ENCODE results near the gene SLC38A8.

Gene SLC38A8

DNA sequence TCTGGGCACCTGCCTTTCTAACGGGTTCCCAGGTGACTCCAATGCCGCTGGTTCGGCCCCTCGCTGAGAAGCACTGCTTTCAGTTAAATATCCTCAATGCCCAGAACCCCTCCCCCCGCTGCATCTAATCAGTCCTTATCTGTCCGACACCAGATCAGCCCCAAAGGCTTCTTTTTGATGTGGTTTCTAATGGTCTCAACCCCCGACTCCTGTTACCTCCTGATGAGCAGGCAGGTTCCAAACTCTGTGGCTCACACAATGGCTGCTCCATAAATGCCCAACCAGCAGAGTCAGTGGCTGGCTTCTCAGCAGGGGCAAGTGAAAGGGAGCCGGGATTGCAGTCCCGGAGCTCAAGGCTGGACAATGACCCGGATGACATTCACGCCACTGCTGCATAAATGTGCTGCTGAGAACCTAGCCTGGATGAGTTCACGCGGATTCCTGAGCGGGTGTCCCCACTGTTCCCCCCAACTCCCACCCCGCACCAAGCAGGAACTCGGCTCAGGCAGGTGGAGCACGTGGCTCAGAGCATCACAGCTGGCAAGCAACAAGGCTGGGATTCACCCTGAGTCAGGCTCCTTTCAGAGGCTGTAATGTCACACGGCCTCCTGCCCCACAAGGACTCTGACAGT, 1.0 kb upstream of the SLC38A8 start:
- H3K9me3 ChIP-seq (ENCODE audit: control insufficient read depth in 1 of 2, low read length in 2 of 2), result no peaks in the 10 kb centered on the region
- H3K9ac ChIP-seq (ENCODE audit: low read depth in 1 of 2, low read length in 2 of 2), result no peak overlapping the region
- peaks cover 0 to 7% of the 10 kb centered on the region in 2 donors for H3K36me3 ChIP-seq (ENCODE audit: control insufficient read depth in 1 of 2, insufficient read depth in 2 of 2, low read length in 2 of 2)
- no peak overlapping the region for H3K27ac ChIP-seq (ENCODE audit: low read depth, low read length)
- no peak overlapping the region for H3K4me3 ChIP-seq (ENCODE audit: low read depth in 1 of 2, low read length in 2 of 2)
- H3K4me1 ChIP-seq (ENCODE audit: control insufficient read depth in 1 of 2, insufficient read depth in 2 of 2, low read length in 2 of 2), result no peaks in the 10 kb centered on the region
- H3K27me3 ChIP-seq (ENCODE audit: control insufficient read depth in 1 of 2, insufficient read depth in 2 of 2, low read length in 2 of 2), result peaks cover 10 to 18% of the 10 kb centered on the region in 2 donors

DNA sequence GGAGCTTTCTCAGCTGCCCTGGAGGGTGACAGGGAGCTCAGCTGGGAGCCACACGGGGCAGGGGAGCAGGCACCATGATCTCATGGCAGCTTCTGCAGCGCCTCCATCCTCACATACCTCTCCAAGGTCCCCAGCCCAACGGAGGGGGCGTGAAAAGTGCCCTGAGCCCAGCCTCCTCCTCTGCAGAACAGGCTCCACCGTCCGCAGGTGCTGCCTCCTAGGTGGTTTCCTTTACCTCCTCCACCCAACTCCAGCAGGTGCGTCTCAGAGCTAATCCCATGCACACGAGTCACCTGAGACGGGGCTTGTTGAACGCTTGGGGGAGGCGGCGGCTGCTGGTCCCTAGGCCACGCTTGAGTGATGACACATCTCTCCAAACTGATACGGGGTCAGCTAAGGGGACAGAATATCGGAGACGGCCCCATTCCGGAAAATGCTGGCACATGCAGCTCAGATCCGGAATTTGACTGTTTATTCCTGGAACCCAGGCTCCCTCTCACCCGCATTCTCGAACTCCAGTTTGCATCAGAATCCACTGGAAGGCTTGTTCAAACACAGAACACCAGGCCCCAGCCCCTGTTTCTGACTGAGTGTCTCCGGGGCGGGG, 387 bp upstream of the SLC38A8 start:
- Histone ChIP-seq H3K9ac (ENCODE audit: low read depth in 1 of 2, low read length in 2 of 2) (no peak overlapping the region), H3K4me3 (ENCODE audit: low read depth in 1 of 2, low read length in 2 of 2) (no peak overlapping the region), H3K27me3 (ENCODE audit: control insufficient read depth in 1 of 2, insufficient read depth in 2 of 2, low read length in 2 of 2) (peaks cover 10 to 18% of the 10 kb centered on the region in 2 donors), H3K9me3 (ENCODE audit: control insufficient read depth in 1 of 2, low read length in 2 of 2) (no peaks in the 10 kb centered on the region), H3K27ac (ENCODE audit: low read depth, low read length) (no peak overlapping the region), H3K4me1 (ENCODE audit: control insufficient read depth in 1 of 2, insufficient read depth in 2 of 2, low read length in 2 of 2) (no peaks in the 10 kb centered on the region), H3K36me3 (ENCODE audit: control insufficient read depth in 1 of 2, insufficient read depth in 2 of 2, low read length in 2 of 2) (peaks cover 0 to 7% of the 10 kb centered on the region in 2 donors)

- Histone ChIP-seq H3K36me3 (ENCODE audit: control insufficient read depth in 1 of 2, insufficient read depth in 2 of 2, low read length in 2 of 2) (no peaks in the 10 kb centered on the region), H3K27ac (ENCODE audit: low read depth, low read length) (no peak overlapping the region), H3K9ac (ENCODE audit: low read depth in 1 of 2, low read length in 2 of 2) (no peak overlapping the region), H3K9me3 (ENCODE audit: control insufficient read depth in 1 of 2, low read length in 2 of 2) (no peaks in the 10 kb centered on the region), H3K27me3 (ENCODE audit: control insufficient read depth in 1 of 2, insufficient read depth in 2 of 2, low read length in 2 of 2) (peaks cover 10 to 18% of the 10 kb centered on the region in 2 donors), H3K4me3 (ENCODE audit: low read depth in 1 of 2, low read length in 2 of 2) (no peak overlapping the region), H3K4me1 (ENCODE audit: control insufficient read depth in 1 of 2, insufficient read depth in 2 of 2, low read length in 2 of 2) (no peaks in the 10 kb centered on the region)
These were observed 714 bp downstream of the SLC38A8 start for GRCh38 chr16:84041881-84042280.

GRCh38 chr16:84040823-84041820, 1.5 kb downstream of the SLC38A8 start:
- H3K27me3 ChIP-seq (ENCODE audit: control insufficient read depth in 1 of 2, insufficient read depth in 2 of 2, low read length in 2 of 2), result peaks cover 10 to 18% of the 10 kb centered on the region in 2 donors
- no peaks in the 10 kb centered on the region for H3K4me1 ChIP-seq (ENCODE audit: control insufficient read depth in 1 of 2, insufficient read depth in 2 of 2, low read length in 2 of 2)
- no peak overlapping the region for H3K4me3 ChIP-seq (ENCODE audit: low read depth in 1 of 2, low read length in 2 of 2)
- H3K9ac ChIP-seq (ENCODE audit: low read depth in 1 of 2, low read length in 2 of 2), result no peak overlapping the region
- H3K36me3 ChIP-seq (ENCODE audit: control insufficient read depth in 1 of 2, insufficient read depth in 2 of 2, low read length in 2 of 2), result no peaks in the 10 kb centered on the region
- peaks cover 0 to 4% of the 10 kb centered on the region in 2 donors for H3K9me3 ChIP-seq (ENCODE audit: control insufficient read depth in 1 of 2, low read length in 2 of 2)
- no peak overlapping the region for H3K27ac ChIP-seq (ENCODE audit: low read depth, low read length)

DNA sequence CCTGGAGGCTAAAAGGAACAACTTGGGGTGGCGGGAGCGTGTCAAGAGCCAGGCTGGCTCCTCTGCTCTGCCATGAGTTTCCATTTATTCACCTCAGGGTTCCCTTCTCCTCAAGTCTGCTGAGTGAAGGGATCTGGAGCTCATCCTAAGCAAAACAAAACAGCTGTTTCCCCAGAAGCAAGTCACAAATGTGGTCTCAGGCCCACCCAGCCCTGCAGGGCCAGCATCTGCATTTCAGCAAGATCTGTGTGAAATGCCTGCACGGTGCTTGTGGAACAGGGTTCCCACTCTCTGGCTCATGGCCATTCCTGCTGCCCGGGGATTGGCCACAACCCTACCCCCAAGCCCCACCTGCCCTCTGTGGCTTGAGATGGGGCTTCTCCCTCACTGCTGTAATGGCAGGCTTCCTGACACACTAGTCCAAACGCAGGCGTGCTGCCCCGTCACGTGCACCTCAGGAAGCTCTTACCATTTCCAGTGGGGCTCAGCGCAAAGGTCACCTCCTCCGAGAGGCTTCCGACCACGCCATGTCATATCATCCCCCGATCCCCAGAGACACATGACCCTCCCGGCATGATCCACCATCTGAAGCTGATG, 2.3 kb downstream of the SLC38A8 start:
- Histone ChIP-seq H3K36me3 (ENCODE audit: control insufficient read depth in 1 of 2, insufficient read depth in 2 of 2, low read length in 2 of 2) (no peaks in the 10 kb centered on the region), H3K9me3 (ENCODE audit: control insufficient read depth in 1 of 2, low read length in 2 of 2) (peaks cover 0 to 5% of the 10 kb centered on the region in 2 donors), H3K9ac (ENCODE audit: low read depth in 1 of 2, low read length in 2 of 2) (no peak overlapping the region), H3K4me1 (ENCODE audit: control insufficient read depth in 1 of 2, insufficient read depth in 2 of 2, low read length in 2 of 2) (no peaks in the 10 kb centered on the region), H3K27ac (ENCODE audit: low read depth, low read length) (no peak overlapping the region), H3K4me3 (ENCODE audit: low read depth in 1 of 2, low read length in 2 of 2) (no peak overlapping the region), H3K27me3 (ENCODE audit: control insufficient read depth in 1 of 2, insufficient read depth in 2 of 2, low read length in 2 of 2) (peaks cover 10 to 18% of the 10 kb centered on the region in 2 donors)

DNA sequence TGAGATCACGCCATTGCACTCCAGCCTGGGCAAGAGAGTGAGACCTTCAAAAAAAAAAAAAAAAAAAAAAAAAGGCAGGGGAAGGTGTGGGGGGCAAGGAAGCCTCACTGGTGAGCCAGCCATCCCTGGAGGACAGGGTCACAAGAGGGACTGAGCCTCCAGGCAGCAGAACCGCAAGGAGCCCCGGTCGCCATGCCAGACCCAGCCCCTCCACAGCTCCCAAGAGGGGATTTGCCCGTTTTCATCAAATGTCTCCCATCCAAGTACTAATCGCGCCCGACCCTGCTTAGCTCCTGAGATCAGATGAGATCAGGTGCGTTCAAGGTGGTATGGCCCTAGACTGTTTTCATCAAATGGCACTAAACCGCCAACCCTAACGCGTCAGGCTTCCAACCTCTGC, 2.9 kb downstream of the SLC38A8 start:
- H3K4me3 ChIP-seq (ENCODE audit: low read depth in 1 of 2, low read length in 2 of 2), result no peak overlapping the region
- H3K4me1 ChIP-seq (ENCODE audit: control insufficient read depth in 1 of 2, insufficient read depth in 2 of 2, low read length in 2 of 2), result no peaks in the 10 kb centered on the region
- no peak overlapping the region for H3K9ac ChIP-seq (ENCODE audit: low read depth in 1 of 2, low read length in 2 of 2)
- no peaks in the 10 kb centered on the region for H3K36me3 ChIP-seq (ENCODE audit: control insufficient read depth in 1 of 2, insufficient read depth in 2 of 2, low read length in 2 of 2)
- peaks cover 10 to 18% of the 10 kb centered on the region in 2 donors for H3K27me3 ChIP-seq (ENCODE audit: control insufficient read depth in 1 of 2, insufficient read depth in 2 of 2, low read length in 2 of 2)
- H3K9me3 ChIP-seq (ENCODE audit: control insufficient read depth in 1 of 2, low read length in 2 of 2), result peaks cover 0 to 5% of the 10 kb centered on the region in 2 donors
- no peak overlapping the region for H3K27ac ChIP-seq (ENCODE audit: low read depth, low read length)

DNA sequence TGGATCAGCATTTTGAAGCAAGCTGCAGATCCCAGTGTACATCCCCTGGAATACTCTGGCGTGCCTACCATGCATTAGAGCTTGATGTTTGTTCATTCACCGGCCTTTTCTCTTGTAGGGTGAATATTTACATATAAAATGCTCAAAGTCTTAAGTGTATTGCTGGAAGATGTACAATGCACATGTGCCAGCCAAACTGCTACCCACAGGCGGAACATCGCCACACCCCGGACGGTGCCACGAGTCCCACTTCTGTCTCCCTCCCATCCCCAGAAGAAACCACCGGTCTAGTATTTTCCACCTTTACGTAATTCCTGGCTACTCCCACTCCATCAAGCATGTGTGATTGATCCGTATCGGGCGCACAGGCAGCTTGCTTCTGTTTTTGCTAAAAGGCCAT, 4.1 kb downstream of the SLC38A8 start:
- Histone ChIP-seq H3K36me3 (ENCODE audit: control insufficient read depth in 1 of 2, insufficient read depth in 2 of 2, low read length in 2 of 2) (no peaks in the 10 kb centered on the region), H3K27me3 (ENCODE audit: control insufficient read depth in 1 of 2, insufficient read depth in 2 of 2, low read length in 2 of 2) (peaks cover 3 to 7% of the 10 kb centered on the region in 2 donors), H3K4me1 (ENCODE audit: control insufficient read depth in 1 of 2, insufficient read depth in 2 of 2, low read length in 2 of 2) (no peaks in the 10 kb centered on the region), H3K9me3 (ENCODE audit: control insufficient read depth in 1 of 2, low read length in 2 of 2) (peaks cover 0 to 5% of the 10 kb centered on the region in 2 donors), H3K9ac (ENCODE audit: low read depth in 1 of 2, low read length in 2 of 2) (no peak overlapping the region), H3K27ac (ENCODE audit: low read depth, low read length) (no peak overlapping the region), H3K4me3 (ENCODE audit: low read depth in 1 of 2, low read length in 2 of 2) (no peak overlapping the region)

DNA sequence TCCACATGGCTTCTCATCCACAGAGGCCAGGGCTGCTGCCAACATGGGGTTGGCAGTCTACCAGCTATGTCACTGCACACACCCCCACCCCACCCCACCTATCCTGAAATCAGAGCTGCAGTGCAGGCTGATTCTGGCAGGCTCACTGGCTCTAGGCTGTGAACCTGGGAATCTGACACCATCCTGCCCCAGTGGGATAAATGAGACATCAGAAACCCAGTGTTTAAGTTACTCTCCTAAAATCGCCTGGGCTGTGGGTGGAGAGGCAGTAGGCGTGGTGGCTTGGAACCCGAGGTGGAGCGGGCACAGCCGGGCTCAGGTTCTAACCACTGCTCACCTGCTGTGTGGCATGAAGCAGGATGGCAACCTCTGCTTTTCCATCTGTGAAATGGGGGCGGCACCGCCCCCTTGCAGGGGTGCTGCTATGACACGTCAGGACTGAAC, 5.6 kb downstream of the SLC38A8 start:
- Histone ChIP-seq H3K36me3 (ENCODE audit: control insufficient read depth in 1 of 2, insufficient read depth in 2 of 2, low read length in 2 of 2) (no peaks in the 10 kb centered on the region), H3K4me1 (ENCODE audit: control insufficient read depth in 1 of 2, insufficient read depth in 2 of 2, low read length in 2 of 2) (no peaks in the 10 kb centered on the region), H3K27me3 (ENCODE audit: control insufficient read depth in 1 of 2, insufficient read depth in 2 of 2, low read length in 2 of 2) (no peaks in the 10 kb centered on the region)

GRCh38 chr16:84036131-84036530, 6.5 kb downstream of the SLC38A8 start:
- H3K27me3 ChIP-seq (ENCODE audit: control insufficient read depth in 1 of 2, insufficient read depth in 2 of 2, low read length in 2 of 2), result no peaks in the 10 kb centered on the region
- H3K4me1 ChIP-seq (ENCODE audit: control insufficient read depth in 1 of 2, insufficient read depth in 2 of 2, low read length in 2 of 2), result no peaks in the 10 kb centered on the region
- H3K36me3 ChIP-seq (ENCODE audit: control insufficient read depth in 1 of 2, insufficient read depth in 2 of 2, low read length in 2 of 2), result no peaks in the 10 kb centered on the region
- no peak overlapping the region for H3K4me3 ChIP-seq (ENCODE audit: low read depth in 1 of 2, low read length in 2 of 2)
- no peak overlapping the region for H3K9ac ChIP-seq (ENCODE audit: low read depth in 1 of 2, low read length in 2 of 2)
- peaks cover 0 to 5% of the 10 kb centered on the region in 2 donors for H3K9me3 ChIP-seq (ENCODE audit: control insufficient read depth in 1 of 2, low read length in 2 of 2)
- no peak overlapping the region for H3K27ac ChIP-seq (ENCODE audit: low read depth, low read length)

More for the DNA sequence above, 5.6 kb downstream of the SLC38A8 start:
- no peak overlapping the region for H3K27ac ChIP-seq (ENCODE audit: low read depth, low read length)
- peaks cover 0 to 5% of the 10 kb centered on the region in 2 donors for H3K9me3 ChIP-seq (ENCODE audit: control insufficient read depth in 1 of 2, low read length in 2 of 2)
- no peak overlapping the region for H3K9ac ChIP-seq (ENCODE audit: low read depth in 1 of 2, low read length in 2 of 2)
- H3K4me3 ChIP-seq (ENCODE audit: low read depth in 1 of 2, low read length in 2 of 2), result no peak overlapping the region
